LNCaP clone FGC (cell line): ENCODE data around the gene SEPHS2.
"Not testable (repeated sequence)": the region's sequence is repeated elsewhere in the genome, so short reads cannot be mapped to it uniquely, and the experiment has no call there.

Source experiments
- DNase-seq: peaks from one replicate; pipeline ENCODE4 v3.0.0-alpha.2; 2011; ENCODE audit warnings: low read depth
- H3K4me3 ChIP-seq: 2 replicates; pipeline ENCODE4 v1.5.1; 2011; ENCODE audit warnings: mild to moderate bottlenecking, low read depth, low read length, control low read depth
- TF ChIP-seq, protein P1 (sequence below): IDR thresholded peaks from 2 replicates; pipeline ENCODE4 v1.5.1; 2012; ENCODE audit warnings: mild to moderate bottlenecking; ENCODE audit not compliant: control insufficient read depth, insufficient read depth; ENCODE audit errors: extremely low read depth

SEPHS2 gene

DNA sequence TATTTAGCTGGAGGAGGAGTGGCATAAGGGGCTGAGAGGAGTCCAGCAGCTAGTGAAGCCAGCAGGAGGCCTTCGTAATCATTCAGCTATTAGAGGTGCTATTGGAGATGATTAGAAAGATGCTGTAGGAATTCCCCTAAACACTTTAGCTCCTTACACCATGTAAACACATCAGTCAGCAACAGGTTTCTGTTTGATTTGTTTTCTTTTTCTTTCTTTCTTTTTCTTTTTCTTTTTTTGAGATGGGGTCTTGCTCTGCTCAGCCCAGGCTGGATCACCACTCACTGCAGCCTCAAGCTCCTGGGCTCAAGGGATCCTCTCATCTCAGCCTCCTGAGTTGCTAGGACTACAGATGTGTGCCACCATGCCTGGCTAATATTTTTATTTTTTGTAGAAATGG is 10.6 kb upstream of the SEPHS2 start:
- H3K4me3 ChIP-seq: no peak overlapping the region
- no peak for DNase-seq
- TF ChIP-seq, protein P1, sequence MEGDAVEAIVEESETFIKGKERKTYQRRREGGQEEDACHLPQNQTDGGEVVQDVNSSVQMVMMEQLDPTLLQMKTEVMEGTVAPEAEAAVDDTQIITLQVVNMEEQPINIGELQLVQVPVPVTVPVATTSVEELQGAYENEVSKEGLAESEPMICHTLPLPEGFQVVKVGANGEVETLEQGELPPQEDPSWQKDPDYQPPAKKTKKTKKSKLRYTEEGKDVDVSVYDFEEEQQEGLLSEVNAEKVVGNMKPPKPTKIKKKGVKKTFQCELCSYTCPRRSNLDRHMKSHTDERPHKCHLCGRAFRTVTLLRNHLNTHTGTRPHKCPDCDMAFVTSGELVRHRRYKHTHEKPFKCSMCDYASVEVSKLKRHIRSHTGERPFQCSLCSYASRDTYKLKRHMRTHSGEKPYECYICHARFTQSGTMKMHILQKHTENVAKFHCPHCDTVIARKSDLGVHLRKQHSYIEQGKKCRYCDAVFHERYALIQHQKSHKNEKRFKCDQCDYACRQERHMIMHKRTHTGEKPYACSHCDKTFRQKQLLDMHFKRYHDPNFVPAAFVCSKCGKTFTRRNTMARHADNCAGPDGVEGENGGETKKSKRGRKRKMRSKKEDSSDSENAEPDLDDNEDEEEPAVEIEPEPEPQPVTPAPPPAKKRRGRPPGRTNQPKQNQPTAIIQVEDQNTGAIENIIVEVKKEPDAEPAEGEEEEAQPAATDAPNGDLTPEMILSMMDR: no peak

DNA sequence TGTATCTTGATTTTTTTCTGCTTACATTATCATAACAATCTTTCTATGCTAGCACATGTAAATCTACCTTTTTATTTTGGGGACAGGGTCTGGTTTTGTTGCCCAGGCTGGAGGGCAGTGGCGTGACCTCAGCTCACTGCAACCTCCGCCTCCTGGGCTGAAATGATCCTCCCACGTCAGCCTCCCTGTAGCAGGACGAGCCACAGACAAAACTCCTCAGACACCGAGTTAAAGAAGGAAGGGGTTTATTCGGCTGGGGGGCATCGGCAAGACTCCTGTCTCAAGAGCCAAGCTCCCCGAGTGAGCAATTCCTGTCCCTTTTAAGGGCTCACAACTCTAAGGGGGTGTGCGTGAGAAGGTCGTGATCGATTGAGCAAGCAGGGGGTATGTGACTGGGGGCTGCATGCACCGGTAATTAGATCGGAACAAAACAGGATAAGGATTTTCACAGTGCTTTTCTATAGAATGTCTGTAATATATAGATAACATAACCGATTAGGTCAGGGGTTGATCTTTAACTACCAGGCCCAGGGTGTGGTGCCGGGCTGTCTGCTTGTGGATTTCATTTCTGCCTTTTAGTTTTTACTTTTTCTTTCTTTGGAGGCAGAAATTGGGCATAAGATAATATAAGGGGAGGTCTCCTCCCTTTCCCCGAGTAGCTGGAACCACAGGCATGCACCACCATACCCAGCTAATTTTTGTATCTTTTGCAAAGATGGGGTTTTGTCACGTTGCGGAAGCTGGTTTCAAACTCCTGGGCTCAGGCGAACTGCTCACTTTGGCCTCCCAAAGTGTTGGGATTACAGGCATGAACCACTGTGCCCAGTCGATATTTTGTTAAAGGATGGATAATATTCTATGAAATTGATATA is 7.3 kb upstream of the SEPHS2 start:
- H3K4me3 ChIP-seq, DNase-seq: not testable (repeated sequence)

DNA sequence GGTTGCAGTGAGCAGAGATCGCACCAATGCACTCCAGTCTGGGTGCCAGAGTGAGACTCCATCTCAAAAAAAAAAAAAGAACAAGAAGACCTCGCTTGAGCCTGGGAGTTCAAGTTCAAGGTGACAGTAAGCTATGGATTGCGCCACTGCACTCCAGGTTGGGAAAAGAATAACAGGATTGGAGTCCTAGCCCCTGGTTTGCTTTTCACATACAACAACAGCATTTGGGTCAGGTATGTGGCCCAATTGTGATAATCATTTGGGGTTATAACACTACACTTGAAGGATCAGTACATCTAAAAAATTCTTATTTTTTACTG is 3.4 kb upstream of the SEPHS2 start:
- TF ChIP-seq, protein P1: no peak
- DNase-seq: no peak
- no peak overlapping the region for H3K4me3 ChIP-seq

DNA sequence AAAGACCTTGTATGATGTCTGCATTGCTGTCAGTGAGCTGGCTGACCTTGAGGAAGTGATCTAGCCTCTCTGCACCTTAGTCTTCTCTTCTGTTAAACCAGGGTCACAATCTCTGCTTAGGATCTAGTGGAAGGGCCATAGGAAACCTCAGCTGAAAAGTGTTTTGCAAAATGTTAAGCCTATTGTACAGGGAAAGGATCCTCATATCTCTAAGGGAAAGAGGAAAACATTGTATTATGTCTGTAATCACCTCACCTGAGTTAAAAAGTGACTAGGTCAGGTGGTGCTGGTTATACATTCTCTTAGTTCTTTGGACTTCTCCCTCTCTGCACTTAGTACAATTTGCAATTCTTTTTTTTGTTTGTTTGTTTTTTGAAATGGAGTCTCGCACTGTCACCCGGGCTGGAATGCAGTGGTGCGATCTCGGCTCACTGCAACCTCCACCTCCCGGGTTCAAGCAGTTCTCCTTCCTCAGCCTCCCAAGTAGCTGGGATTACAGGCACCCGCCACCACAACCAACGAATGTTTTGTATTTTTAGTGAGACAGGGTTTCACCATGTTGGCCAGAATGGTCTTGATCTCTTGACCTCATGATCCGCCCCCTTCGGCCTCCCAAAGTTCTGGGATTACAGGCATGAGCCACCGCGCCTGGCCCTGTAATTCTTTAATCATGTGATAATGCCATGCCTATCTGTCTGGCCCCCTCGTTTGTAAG is 2.0 kb upstream of the SEPHS2 start:
- no peak overlapping the region for H3K4me3 ChIP-seq
- TF ChIP-seq, protein P1: no peak
- no peak for DNase-seq

DNA sequence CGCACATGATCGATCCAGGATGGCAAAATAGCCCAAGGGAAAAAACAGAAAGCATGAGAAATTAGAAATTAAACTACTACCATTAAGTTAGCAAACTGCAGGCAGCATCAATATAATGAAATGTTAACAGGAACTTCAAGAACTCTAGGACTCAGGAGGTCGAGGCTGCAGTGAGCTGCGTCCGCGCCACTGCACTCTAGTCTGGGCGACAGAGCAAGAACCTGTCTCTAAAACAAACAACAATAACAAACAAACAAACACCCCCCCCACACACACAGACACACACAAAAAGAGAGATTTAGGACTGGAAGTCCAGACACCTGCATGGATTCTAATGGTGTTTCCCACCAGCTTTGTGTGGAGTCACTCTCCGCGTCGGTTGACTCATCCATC is 525 bp upstream of the SEPHS2 start:
- TF ChIP-seq, protein P1: no peak
- DNase-seq: no peak
- H3K4me3 ChIP-seq: peak overlapping the region; percentile 96

DNA sequence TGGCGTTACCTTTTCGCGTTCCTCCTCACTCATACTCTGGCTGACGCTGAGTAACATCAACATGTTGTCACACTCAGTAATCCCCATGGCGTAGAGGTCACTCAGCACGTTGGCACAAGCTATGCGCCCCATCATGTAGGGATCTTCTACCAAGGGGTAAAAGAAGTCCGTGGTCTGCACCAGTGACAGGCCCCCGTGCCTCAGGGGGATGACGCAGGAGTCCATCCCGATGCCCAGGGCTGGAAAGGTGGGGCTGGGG is 596 bp downstream of the SEPHS2 start:
- DNase-seq: no peak
- peak overlapping the region; percentile 96 for H3K4me3 ChIP-seq
- TF ChIP-seq, protein P1: no peak

DNA sequence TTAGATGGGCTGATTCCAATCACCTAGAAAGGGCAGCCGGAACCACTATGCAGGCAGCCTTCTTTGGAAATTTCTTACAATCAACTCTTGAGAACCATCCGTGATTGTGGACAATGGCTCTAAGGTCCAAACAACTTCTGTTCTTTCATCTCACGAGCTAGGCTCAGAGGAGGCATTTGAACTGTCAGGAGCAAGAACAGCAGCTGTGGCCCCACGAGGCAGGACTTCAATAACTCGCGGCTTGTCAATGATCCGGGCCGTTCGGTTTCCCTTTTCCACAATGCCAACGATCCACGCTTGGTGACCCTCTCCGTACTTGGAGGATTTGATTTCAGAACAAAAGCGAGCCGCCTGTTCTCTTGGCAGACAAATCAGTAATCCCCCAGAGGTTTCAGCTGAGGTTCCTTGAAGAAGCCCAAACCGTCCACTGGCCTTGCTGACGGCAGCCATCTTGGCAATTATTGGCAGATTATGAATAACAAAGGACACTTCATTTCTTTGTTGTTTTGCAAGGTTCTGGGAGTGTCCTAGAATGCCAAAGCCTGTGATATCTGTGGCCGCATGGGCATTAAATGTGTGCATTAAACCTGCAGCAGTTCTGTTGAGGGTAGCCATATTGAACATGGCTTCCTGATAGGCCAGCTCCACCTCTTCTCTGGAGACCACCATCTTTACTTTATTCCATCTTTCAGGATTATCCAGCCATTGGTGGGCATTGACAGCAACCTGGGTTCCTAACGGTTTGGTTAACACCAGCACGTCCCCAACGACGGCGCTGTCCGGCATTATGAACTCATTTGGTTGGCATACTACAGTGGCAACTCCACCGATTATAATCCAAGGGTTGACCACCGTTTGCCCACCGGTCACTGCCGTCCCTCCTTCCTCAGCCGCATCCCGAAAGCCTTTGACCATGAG is 1.2 kb downstream of the SEPHS2 start:
- peak overlapping the region; percentile 96 for H3K4me3 ChIP-seq
- TF ChIP-seq, protein P1: no peak

More for the DNA sequence above, 1.2 kb downstream of the SEPHS2 start:
- DNase-seq: no peak
